Omental fat pad (tissue), 4 donors: Measurements from ENCODE around the gene TBL3. TPM values are rescaled to one million over a fixed set of nuclear protein-coding genes. Genes with fewer than 3 reads are reported as not detected.
"Not testable (repeated sequence)": the region's sequence is repeated elsewhere in the genome, so short reads cannot be mapped to it uniquely, and the experiment has no call there.

Experiments used
- ATAC-seq: fragments of 150-250 bp; one replicate; pipeline ENCODE4 v1.9.1; 2016; ENCODE audit warnings: mild to moderate bottlenecking, moderate library complexity; ENCODE audit not compliant: low FRiP score
- DNase-seq: peaks from one replicate; pipeline ENCODE4 v3.0.0-alpha.2; 2019; ENCODE audit warnings: low spot score
- total RNA-seq, 4 donors: library from RNA; depleted of rRNA; stranded (reverse); fragments of >200 nt; gene quantifications; one replicate each; pipeline ENCODE4 v1.1.0, GENCODE V29; 2016
- TF ChIP-seq, protein P1 (sequence below), 3 donors: fragments of 450-650 bp; IDR thresholded peaks; one replicate each; pipeline ENCODE4 v1.5.1; 2016 to 2017; ENCODE audit warnings: antibody characterized with exemption in 3 of 3, mild to moderate bottlenecking in 3 of 3, moderate library complexity in 2 of 3

TBL3 gene
- total RNA-seq, 4 donors from 2014 or later = 32.2 to 44.3 (median 34.3) TPM

DNA sequence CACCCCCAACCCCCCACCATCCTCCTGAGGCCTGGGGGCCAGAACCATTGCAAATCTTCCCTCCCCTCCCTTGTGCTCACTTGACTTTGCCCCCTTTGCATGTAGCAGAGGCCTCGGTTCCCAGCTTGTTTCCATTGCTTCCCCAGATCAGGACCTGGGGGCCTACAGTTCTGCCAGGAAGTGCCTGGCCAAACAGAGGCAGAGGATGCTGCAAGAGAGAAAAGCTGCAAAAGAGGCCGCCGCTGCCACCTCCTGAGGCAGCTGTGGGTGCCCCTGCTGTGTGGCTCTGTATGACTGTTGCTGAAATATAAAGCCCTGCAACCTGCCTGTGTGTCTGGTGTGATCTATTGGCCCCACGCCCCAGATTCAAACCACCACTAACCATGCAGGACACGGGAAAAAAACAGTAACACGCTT, 10.2 kb upstream of the TBL3 start:
- DNase-seq = no peak
- TF ChIP-seq, protein P1, sequence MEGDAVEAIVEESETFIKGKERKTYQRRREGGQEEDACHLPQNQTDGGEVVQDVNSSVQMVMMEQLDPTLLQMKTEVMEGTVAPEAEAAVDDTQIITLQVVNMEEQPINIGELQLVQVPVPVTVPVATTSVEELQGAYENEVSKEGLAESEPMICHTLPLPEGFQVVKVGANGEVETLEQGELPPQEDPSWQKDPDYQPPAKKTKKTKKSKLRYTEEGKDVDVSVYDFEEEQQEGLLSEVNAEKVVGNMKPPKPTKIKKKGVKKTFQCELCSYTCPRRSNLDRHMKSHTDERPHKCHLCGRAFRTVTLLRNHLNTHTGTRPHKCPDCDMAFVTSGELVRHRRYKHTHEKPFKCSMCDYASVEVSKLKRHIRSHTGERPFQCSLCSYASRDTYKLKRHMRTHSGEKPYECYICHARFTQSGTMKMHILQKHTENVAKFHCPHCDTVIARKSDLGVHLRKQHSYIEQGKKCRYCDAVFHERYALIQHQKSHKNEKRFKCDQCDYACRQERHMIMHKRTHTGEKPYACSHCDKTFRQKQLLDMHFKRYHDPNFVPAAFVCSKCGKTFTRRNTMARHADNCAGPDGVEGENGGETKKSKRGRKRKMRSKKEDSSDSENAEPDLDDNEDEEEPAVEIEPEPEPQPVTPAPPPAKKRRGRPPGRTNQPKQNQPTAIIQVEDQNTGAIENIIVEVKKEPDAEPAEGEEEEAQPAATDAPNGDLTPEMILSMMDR (IDR thresholded peaks at IDR 0.05) = no peak
- ATAC-seq = no peak

- DNase-seq, ATAC-seq: not testable (repeated sequence)
Observed at GRCh38 chr16:1962161-1963153, 9.4 kb upstream of the TBL3 start.

- DNase-seq (no peak), ATAC-seq (peak; percentile 0)
- TF ChIP-seq, protein P1 (IDR thresholded peaks at IDR 0.05) = no peak
Observed at GRCh38 chr16:1963806-1964505, 7.9 kb upstream of the TBL3 start.

DNA sequence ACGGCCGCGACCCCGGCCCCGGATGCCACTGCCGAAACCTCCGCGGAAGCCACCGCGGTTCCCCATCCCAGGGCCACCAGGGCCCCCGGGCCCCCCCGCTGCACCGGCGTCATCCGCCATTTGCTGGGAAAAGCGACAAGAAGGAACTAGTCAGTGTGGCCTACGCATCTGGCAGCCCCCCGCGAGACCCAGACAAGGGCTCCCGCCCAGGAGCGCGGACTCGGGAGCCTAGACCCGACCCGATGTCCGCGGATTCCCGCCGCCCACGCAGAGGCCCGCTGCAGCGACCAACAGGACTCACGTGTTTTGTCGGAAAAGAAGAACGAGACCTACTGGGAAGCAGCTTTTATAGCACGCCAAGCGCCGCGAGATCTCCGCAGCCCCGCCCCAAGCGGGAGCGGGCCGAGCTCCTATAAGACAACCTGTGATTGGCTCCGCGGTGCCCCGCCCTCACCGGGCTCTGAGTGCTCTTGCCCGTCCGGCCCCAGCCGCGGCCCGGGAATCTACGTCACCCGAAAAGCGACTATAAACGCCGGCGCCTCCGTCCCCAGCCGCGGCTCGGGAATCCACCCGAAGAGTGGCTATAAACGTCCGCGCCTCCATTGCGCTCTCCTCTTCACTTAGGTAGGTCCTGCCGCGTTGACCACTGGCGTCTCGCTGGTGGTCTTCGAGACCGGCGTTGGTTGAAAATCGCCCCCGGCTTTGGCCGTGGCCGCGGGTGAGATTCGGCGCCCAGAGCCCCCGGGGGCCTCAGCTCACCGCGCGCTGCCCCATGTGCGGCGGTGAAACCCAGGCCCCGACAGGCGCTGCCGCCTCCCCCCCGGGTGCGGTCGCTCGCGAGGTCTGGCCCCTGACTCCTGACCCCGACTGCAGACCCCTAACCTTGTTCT, 7.1 kb upstream of the TBL3 start, which contains the start of gene RPS2:
Gene RPS2, minus strand, starts transcription at position 321 of the 890 bp plus-strand sequence. Its CDS starts 201 bp downstream, at position 120.
- TF ChIP-seq, protein P1 (IDR thresholded peaks at IDR 0.05) = no peak
- ATAC-seq = peak; percentile 96
- DNase-seq = peak; percentile 95

DNA sequence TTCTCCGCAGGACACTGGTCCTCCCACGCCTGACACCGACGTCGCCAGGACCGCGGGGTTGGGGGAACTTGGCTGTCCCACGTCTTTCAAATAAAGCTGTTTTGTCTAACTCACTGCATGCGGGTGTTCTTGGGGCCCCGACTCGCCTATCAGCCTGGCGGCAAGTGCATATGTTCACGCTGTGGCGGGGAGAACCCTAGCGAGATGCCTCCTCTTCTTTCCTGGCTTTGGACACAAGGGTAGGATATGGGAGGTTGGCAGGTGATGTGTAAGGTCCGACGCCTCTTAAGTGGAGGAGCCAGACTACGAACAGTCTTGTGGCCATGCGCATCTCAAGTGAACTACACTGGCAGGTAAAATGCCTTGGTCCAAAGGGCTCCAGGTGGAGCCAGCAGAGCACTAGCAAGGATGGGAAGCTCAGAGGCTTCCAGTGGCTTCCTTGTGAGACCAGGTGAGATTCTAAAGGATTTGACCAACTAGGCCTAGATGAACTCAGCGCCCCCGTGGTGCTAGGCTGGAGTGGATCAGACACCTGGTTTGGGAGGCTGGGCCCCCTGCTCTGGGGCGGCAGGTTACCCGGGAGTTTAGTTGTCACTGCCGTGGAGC, 6.4 kb upstream of the TBL3 start:
- TF ChIP-seq, protein P1 (IDR thresholded peaks at IDR 0.05) = no peak
- no peak for ATAC-seq
- no peak for DNase-seq

- no peak for ATAC-seq
- no peak for DNase-seq
- TF ChIP-seq, protein P1 (IDR thresholded peaks at IDR 0.05) = no peak
Observed at GRCh38 chr16:1966460-1966859, 5.4 kb upstream of the TBL3 start, which contains the start of gene RNF151. Gene RNF151, plus strand, starts transcription at chr16:1966856. Its CDS starts 26 bp downstream, at chr16:1966882.
